GM12872 (cell line): ENCODE data around the gene GALNT11.

Source experiments
- CTCF ChIP-seq: IDR thresholded peaks from 3 replicates; pipeline ENCODE4 v1.5.1; 2011; ENCODE audit warnings: low read depth, mild to moderate bottlenecking, low read length, moderate library complexity; ENCODE audit not compliant: insufficient read depth

Gene GALNT11

GRCh38 chr7:152081088-152081487 is 55.6 kb downstream of the GALNT11 start:
- no peak for TF ChIP-seq CTCF

- TF ChIP-seq CTCF = no peak
Measured at GRCh38 chr7:152085131-152085530, 59.7 kb downstream of the GALNT11 start.

GRCh38 chr7:152086513-152086912 is 61.0 kb downstream of the GALNT11 start:
- TF ChIP-seq CTCF = no peak

- no peak for TF ChIP-seq CTCF
Measured at GRCh38 chr7:152089183-152089582, 63.7 kb downstream of the GALNT11 start.

GRCh38 chr7:152090747-152091146 is 65.3 kb downstream of the GALNT11 start:
- TF ChIP-seq CTCF = no peak

- TF ChIP-seq CTCF = no peak
Measured at GRCh38 chr7:152093717-152094116, 68.2 kb downstream of the GALNT11 start.

- no peak for TF ChIP-seq CTCF
Measured at GRCh38 chr7:152095771-152096170, 70.3 kb downstream of the GALNT11 start.

GRCh38 chr7:152097330-152097729 is 71.9 kb downstream of the GALNT11 start:
- TF ChIP-seq CTCF = no peak
